Left ventricle myocardium inferior (tissue), 1 donor: ENCODE measurements around the gene POLR1A. TPM values are rescaled to one million over a fixed set of nuclear protein-coding genes. Genes with fewer than 3 reads are reported as not detected.
A peak's percentile ranks its signal among the peaks of the same experiment; 100 is the strongest.

Experiments used
- DNase-seq: peaks from one replicate; pipeline ENCODE4 v3.0.0-alpha.2; 2020
- H3K27ac ChIP-seq: fragments of 200-600 bp; replicated peaks from 2 replicates; pipeline ENCODE4 v1.8.0; 2021
- H3K27me3 ChIP-seq: fragments of 200-600 bp; 2 replicates; pipeline ENCODE4 v1.8.0; 2021; ENCODE audit warnings: low read depth
- H3K36me3 ChIP-seq: fragments of 200-600 bp; 2 replicates; pipeline ENCODE4 v1.8.0; 2021
- H3K4me1 ChIP-seq: fragments of 200-600 bp; 2 replicates; pipeline ENCODE4 v1.8.0; 2021
- H3K4me3 ChIP-seq: fragments of 200-600 bp; 2 replicates; pipeline ENCODE4 v1.8.0; 2021; ENCODE audit warnings: mild to moderate bottlenecking, moderate library complexity
- H3K9me3 ChIP-seq: fragments of 200-600 bp; replicated peaks from 2 replicates; pipeline ENCODE4 v1.8.0; 2021
- CTCF ChIP-seq: fragments of 200-600 bp; IDR thresholded peaks from 2 replicates; pipeline ENCODE4 v1.8.0; 2021; ENCODE audit warnings: antibody characterized with exemption, mild to moderate bottlenecking, borderline replicate concordance
- intact Hi-C: fragments of 100-400 bp; cut with micrococcal nuclease; formaldehyde crosslinking; loops from one replicate; pipeline ENCODE4 v1.11.0; 2022
- total RNA-seq: library from RNA; stranded (reverse); fragmentation: NEBNext Ultra II Directional; extraction: Animal tissue kit (Norgen Biotek cat#: 25700); gene quantifications from one replicate; pipeline ENCODE4 v1.2.1, GENCODE V29; 2021
- donor health status: DM: no; HTN: yes; CAD: no; lungs with severe emphysema.

The POLR1A gene
- total RNA-seq, 1 donor from 2014 or later, result 16.3 TPM

DNA sequence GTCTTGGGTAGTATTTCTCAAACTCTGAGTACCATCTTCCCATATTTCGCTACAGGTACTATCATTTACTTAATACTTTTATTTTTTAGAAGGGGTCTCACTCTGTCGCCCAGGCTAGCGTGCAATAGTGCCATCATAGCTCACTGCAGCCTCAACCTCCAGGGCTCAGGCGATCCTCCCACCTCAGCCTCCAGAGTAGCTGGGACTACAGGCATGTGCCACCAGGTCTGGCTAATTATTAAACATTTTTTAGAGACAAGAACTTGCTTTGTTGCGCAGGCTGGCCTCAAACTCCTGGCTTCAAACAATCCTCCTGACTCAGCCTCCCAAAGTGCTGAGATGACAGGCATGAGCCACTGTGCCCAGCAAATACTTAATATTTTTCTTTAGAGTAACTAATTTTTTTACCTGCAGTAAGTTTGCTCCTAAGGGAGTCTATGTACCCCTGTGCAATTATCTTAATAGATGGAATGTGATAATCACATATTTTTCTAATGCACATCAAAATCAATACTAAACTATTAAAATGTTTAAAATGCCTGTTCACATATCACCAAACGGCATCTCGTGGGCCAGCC lies 116.3 kb downstream of the POLR1A start:
- Histone ChIP-seq H3K36me3 (no peaks in the 10 kb centered on the region), H3K4me1 (peaks cover 9% of the 10 kb centered on the region), H3K9me3 (no peaks in the 10 kb centered on the region), H3K4me3 (no peak overlapping the region), H3K27ac (no peak overlapping the region), H3K27me3 (peaks cover 16% of the 10 kb centered on the region)
- intact Hi-C loops, result no loop called here
- no peak for DNase-seq
- no peak for TF ChIP-seq CTCF

DNA sequence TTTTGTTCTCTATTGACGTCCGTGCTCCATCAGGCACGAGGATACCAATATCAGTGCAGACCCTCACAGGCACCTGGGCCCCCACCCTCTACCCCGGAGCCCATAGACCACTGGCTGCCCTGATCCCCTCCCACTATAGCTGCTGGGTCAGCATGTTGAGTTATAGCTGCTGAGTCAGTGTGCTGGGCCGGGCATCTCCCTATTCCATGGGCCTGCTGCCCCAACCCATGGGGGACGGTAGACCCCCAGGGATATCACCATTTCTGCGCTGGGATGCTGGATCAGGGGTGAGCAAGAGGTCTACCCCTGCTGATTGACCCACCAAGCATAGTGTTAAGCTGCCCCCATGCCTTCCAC lies 116.8 kb downstream of the POLR1A start:
- Histone ChIP-seq H3K36me3 (no peaks in the 10 kb centered on the region), H3K4me3 (no peak overlapping the region), H3K4me1 (peaks cover 4% of the 10 kb centered on the region), H3K9me3 (no peaks in the 10 kb centered on the region), H3K27ac (peak overlapping the region; percentile 65), H3K27me3 (peaks cover 20% of the 10 kb centered on the region)
- DNase-seq, result no peak
- intact Hi-C loops, result no loop called here
- no peak for TF ChIP-seq CTCF

GRCh38 chr2:85988175-85988913 lies 117.3 kb downstream of the POLR1A start:
- H3K9me3 ChIP-seq, result no peaks in the 10 kb centered on the region
- H3K27me3 ChIP-seq, result peaks cover 25% of the 10 kb centered on the region
- H3K36me3 ChIP-seq, result no peaks in the 10 kb centered on the region
- H3K27ac ChIP-seq, result peak overlapping the region; percentile 65
- no peak overlapping the region for H3K4me3 ChIP-seq
- TF ChIP-seq CTCF, result no peak
- no peaks in the 10 kb centered on the region for H3K4me1 ChIP-seq
- intact Hi-C loops, result no loop called here
- no peak for DNase-seq

DNA sequence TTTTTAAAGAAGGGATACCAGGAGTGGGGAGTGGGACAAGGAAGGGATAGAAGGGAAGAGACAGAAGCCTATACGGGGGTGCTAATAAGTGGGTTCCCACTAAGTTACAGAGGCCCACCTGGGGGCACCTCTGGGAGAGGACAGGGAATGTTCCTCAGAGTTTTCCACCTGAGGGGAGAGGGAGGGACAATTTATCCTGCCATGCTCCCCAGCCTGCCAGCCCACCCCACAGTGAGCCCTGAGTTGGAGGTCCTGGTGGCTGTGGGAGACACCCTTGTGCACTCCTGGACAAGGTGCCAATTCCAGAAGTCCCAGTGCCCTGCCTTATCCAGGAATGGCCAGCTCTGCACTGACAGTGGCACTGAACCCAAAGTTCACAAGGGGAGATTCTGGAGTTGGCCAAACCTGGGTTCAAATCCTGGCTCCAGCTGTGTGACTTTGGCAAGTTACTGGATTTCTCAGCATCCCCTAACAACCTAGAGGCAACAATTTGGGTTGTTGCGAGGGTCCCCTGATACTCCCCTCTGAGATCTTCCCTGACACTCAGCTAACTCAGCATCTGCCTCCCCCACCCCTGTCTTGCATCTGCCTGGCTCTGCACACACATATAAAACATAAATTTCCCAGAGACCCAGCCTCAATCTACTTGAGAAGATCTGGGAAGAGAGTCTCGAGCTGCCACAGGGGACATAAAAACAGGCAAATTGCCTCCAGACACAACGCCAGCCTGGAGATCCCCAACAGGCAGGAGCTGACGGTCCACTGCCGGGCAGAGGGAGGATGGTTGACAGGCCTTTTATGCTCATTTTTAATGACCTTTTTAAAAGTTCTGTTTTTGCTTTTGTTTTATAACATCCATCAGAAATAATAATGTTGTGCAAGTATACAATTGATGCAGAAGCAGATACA lies 118.2 kb downstream of the POLR1A start:
- no peaks in the 10 kb centered on the region for H3K4me1 ChIP-seq
- TF ChIP-seq CTCF, result no peak
- intact Hi-C loops, result no loop called here
- H3K4me3 ChIP-seq, result no peak overlapping the region
- DNase-seq, result no peak
- peaks cover 33% of the 10 kb centered on the region for H3K27me3 ChIP-seq
- H3K27ac ChIP-seq, result peak overlapping the region; percentile 65
- H3K9me3 ChIP-seq, result no peaks in the 10 kb centered on the region
- H3K36me3 ChIP-seq, result no peaks in the 10 kb centered on the region

DNA sequence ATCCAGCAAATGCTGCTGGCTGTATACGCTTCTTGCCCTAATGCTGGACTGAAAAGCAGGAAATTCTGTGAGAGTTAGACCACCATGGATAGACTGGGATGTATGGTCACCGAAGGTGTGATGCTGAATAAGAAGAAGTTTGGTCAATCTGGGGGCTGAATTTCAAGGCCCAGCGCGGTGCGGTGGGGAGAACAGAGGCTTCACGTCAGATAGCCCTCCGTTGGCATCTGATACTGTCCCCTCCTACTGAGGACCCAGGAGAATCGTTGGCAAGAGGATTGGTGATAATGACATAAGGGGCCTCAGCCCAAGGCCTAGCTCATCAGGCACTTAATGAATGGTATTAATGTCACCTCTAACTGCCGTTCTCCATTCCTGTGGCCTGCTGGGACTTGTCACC lies 119.6 kb downstream of the POLR1A start:
- H3K27ac ChIP-seq, result no peak overlapping the region
- no peaks in the 10 kb centered on the region for H3K4me1 ChIP-seq
- intact Hi-C loops, result no loop called here
- H3K4me3 ChIP-seq, result no peak overlapping the region
- H3K27me3 ChIP-seq, result peaks cover 47% of the 10 kb centered on the region
- no peak for DNase-seq
- H3K9me3 ChIP-seq, result no peaks in the 10 kb centered on the region
- H3K36me3 ChIP-seq, result no peaks in the 10 kb centered on the region
- TF ChIP-seq CTCF, result no peak
